ENCODE data around the gene ZNF407. TPM values are rescaled to one million over a fixed set of nuclear protein-coding genes. Genes with fewer than 3 reads are reported as not detected.

ZNF407 gene
- total and polyA plus RNA-seq, 9 donors, result 5.3 to 22.3 (median 18.7) TPM

DNA sequence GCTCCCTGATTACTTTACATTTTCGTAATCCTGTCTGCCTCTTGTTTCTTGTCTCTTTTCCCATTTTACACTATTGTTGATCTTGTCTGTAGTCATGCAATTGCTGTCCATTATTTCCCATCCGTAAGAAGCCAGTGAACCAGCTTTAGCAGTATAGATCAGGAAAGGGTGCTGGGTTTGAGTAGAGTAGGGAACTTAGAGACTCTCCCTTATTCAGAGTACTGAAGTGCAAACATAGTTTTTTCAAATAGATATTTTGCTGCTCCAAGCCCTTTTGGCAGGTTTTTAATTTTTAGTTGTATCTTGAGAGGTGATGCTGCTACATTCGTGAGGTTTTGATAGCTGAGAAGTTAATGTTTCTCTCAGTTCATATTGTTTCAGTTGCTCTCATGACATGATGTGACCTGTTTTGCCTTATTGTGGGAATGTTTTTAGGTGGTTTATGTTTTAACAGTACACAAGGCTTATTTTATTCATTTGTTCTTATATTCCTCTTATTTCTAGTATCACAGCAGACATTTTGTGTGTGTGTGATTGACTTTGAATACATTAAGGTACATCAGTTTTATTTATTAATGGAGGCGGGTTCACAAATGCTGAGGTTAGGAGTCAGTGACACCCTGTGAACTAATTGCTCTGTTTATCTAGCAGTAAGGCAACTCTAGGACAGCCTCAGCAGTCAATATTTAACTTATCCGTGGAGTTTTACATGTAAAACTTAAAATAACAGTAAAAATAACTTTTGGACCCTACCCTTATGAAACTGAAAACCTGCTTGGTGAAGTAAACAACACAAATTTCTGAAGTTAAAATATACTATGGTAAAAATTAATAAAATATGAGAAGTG is 118.4 kb downstream of the ZNF407 start:
- Histone ChIP-seq H3K9me3 (no peaks in the 10 kb centered on the region), H3K27me3 (no peaks in the 10 kb centered on the region), H3K4me3 (no peak overlapping the region), H3K36me3 (no peaks in the 10 kb centered on the region), H3K4me1 (ENCODE audit: insufficient read depth) (no peaks in the 10 kb centered on the region), H3K27ac (no peak overlapping the region)
- 42 to 55% (median 46%) methylated on average over 5 of the region's 5 CpGs for WGBS, 3 donors
- no peak for TF ChIP-seq EP300 (IDR thresholded peaks at IDR 0.05)
- TF ChIP-seq, protein P1, sequence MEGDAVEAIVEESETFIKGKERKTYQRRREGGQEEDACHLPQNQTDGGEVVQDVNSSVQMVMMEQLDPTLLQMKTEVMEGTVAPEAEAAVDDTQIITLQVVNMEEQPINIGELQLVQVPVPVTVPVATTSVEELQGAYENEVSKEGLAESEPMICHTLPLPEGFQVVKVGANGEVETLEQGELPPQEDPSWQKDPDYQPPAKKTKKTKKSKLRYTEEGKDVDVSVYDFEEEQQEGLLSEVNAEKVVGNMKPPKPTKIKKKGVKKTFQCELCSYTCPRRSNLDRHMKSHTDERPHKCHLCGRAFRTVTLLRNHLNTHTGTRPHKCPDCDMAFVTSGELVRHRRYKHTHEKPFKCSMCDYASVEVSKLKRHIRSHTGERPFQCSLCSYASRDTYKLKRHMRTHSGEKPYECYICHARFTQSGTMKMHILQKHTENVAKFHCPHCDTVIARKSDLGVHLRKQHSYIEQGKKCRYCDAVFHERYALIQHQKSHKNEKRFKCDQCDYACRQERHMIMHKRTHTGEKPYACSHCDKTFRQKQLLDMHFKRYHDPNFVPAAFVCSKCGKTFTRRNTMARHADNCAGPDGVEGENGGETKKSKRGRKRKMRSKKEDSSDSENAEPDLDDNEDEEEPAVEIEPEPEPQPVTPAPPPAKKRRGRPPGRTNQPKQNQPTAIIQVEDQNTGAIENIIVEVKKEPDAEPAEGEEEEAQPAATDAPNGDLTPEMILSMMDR (IDR thresholded peaks at IDR 0.05), result no peak
- TF ChIP-seq POLR2A (IDR thresholded peaks at IDR 0.05), result no peak
- no peak for DNase-seq
- intact Hi-C loops (cut with DNase I), result no loop called here

DNA sequence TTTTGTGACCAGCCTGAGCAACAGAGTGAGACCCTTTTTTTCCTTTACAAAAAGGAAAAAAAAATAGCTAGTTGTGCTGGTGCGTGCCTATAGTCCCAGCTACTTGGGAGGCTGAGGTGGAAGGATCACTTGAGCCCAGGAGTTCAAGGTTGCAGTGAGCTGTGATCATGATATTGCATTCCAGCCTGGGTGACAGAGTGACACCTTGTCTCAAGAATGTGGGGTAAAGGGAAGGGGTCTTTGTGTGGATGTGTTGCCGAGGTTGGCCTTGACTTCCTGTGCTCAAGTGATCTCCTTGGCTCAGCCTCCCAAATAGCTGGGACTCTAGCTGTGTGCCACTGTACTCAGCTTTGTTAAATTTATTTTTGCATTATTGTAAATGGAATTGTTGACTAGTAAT is 120.6 kb downstream of the ZNF407 start:
- no peak overlapping the region for H3K4me3 ChIP-seq
- H3K9me3 ChIP-seq, result no peaks in the 10 kb centered on the region
- H3K27me3 ChIP-seq, result no peaks in the 10 kb centered on the region
- TF ChIP-seq POLR2A (IDR thresholded peaks at IDR 0.05) (no peak), EP300 (IDR thresholded peaks at IDR 0.05) (no peak)
- TF ChIP-seq, protein P1 (IDR thresholded peaks at IDR 0.05), result no peak
- intact Hi-C loops (cut with DNase I), result no loop called here
- no peak for DNase-seq
- no peaks in the 10 kb centered on the region for H3K36me3 ChIP-seq
- WGBS, 3 donors, result 61 to 77% (median 65%) methylated on average over 2 of the region's 2 CpGs
- H3K4me1 ChIP-seq (ENCODE audit: insufficient read depth), result no peaks in the 10 kb centered on the region
- H3K27ac ChIP-seq, result no peak overlapping the region

DNA sequence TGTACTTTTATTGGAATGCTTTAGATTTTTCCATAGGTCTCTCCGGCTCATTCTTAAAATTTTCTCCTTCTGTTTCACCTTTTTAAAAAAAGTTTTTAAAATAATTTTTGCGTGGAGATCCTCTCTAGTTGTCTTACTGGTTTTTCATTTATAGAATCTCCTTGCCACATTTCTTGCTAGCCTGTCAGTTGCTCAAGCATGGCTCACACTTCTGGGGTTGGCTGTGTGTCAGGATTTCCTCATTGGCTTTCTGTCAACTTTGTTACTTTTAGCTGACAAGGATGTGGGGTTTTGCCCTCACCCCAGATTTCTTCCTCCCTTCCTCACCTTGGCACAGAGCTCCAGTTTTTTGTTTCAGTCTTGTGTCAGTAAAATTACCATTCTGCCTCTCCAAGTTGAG is 124.6 kb downstream of the ZNF407 start:
- no peaks in the 10 kb centered on the region for H3K36me3 ChIP-seq
- TF ChIP-seq POLR2A (IDR thresholded peaks at IDR 0.05) (no peak), EP300 (IDR thresholded peaks at IDR 0.05) (no peak)
- TF ChIP-seq, protein P1 (IDR thresholded peaks at IDR 0.05), result no peak
- H3K4me3 ChIP-seq, result no peak overlapping the region
- 86 to 92% (median 89%) methylated on average over 2 of the region's 2 CpGs for WGBS, 3 donors
- no peak for DNase-seq
- H3K27ac ChIP-seq, result no peak overlapping the region
- no peaks in the 10 kb centered on the region for H3K27me3 ChIP-seq
- intact Hi-C loops (cut with DNase I), result no loop called here
- no peaks in the 10 kb centered on the region for H3K9me3 ChIP-seq
- no peaks in the 10 kb centered on the region for H3K4me1 ChIP-seq (ENCODE audit: insufficient read depth)

DNA sequence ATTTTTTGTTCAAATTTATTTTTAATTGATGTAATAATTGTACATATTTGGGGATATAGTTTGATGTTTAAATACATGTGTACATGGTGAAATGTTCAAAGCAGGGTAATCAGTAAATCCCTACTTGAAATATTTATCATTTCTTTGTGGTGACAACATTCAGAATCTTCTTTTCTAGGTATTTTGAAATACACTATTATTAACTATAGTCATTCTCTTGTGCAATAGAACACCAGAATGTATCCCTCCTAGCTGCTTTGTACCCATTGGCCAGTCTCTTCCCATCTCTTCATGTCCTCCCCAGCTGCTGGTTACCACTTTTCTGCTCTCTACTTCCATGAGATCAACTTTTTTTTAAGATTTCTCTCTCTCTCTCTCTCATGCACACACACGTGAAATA is 126.5 kb downstream of the ZNF407 start:
- Histone ChIP-seq H3K27ac (no peak overlapping the region), H3K27me3 (no peaks in the 10 kb centered on the region), H3K36me3 (no peaks in the 10 kb centered on the region), H3K4me1 (ENCODE audit: insufficient read depth) (no peaks in the 10 kb centered on the region), H3K4me3 (no peak overlapping the region), H3K9me3 (no peaks in the 10 kb centered on the region)
- intact Hi-C loops (cut with DNase I), result no loop called here
- DNase-seq, result no peak
- WGBS, 3 donors, result 81 to 91% (median 91%) methylated on average over 1 of the region's 1 CpG
- TF ChIP-seq EP300 (IDR thresholded peaks at IDR 0.05) (no peak), POLR2A (IDR thresholded peaks at IDR 0.05) (no peak)
- TF ChIP-seq, protein P1 (IDR thresholded peaks at IDR 0.05), result no peak
